K562 (cell line): Measurements from ENCODE around the gene SPIB. TPM values are rescaled to one million over a fixed set of nuclear protein-coding genes. Genes with fewer than 3 reads are reported as not detected.

Source experiments
- ATAC-seq: fragments of 200-7000 bp; cut with Tn5 transposase; 3 replicates; pipeline ENCODE4 v1.9.1; 2020; ENCODE audit warnings: moderate library complexity
- BruUV-seq: library from RNA; stranded (reverse); fragments of 400-500 nt; replicated peaks from 2 replicates; lab custom pipeline; 2021; lab: Mats Ljungman, UMichigan
- CTCF ChIA-PET: fragments of 300-600 bp; formaldehyde crosslinking; extraction: SDS; loops from one replicate; lab custom pipeline; 2021; ENCODE audit warnings: low intra/inter-chr PET ratio; lab: Yijun Ruan, JAX
- POLR2A ChIA-PET: fragments of 300-600, 350-650 bp; sonication (Branson Sonifier 250); formaldehyde crosslinking; extraction: SDS; loops from one replicate; lab custom pipeline; 2021; ENCODE audit warnings: antibody characterized with exemption, inconsistent platforms; lab: Yijun Ruan, JAX
- DNase-seq, 4 experiments: peaks; one replicate each; pipeline versions ENCODE4 v3.0.0 to v3.0.0-alpha.2; 2011 to 2018; ENCODE audit warnings: low spot score in 3 of 4, mixed read lengths in 3 of 4; ENCODE audit errors: extremely low read depth in 1 of 4
- FAIRE-seq: peaks from 2 replicates; lab custom pipeline; 2011; peaks lifted over from hg19 to GRCh38; lab: Jason Lieb, UNC
- H2AFZ ChIP-seq: 2 replicates; pipeline ENCODE4 v1.6.0; 2011; ENCODE audit warnings: low read depth, low read length, control low read depth, inconsistent platforms
- H3K27ac ChIP-seq: fragments of 200-600 bp; 3 replicates; pipeline ENCODE4 v1.8.0; 2011; ENCODE audit warnings: low read depth, mild to moderate bottlenecking, control low read depth, inconsistent platforms, low read length, moderate library complexity, mixed read lengths; ENCODE audit errors: extremely low read depth
- H3K27me3 ChIP-seq, 2 experiments: fragments of 300-600 bp in 1 of 2; 2 replicates in 1 of 2; 3 replicates in 1 of 2; pipeline versions ENCODE4 v1.6.0 to v1.8.0; 2011; ENCODE audit warnings: inconsistent platforms in 2 of 2, low read length in 2 of 2, mild to moderate bottlenecking in 1 of 2, mixed read lengths in 1 of 2, moderate library complexity in 1 of 2; ENCODE audit not compliant: control insufficient read depth in 2 of 2, insufficient read depth in 2 of 2
- H3K36me3 ChIP-seq: fragments of 300-600 bp; 3 replicates; pipeline ENCODE4 v1.8.0; 2011; ENCODE audit warnings: mild to moderate bottlenecking, low read length, inconsistent platforms; ENCODE audit not compliant: control insufficient read depth, insufficient read depth
- H3K4me1 ChIP-seq, 2 experiments: fragments of 200-600 bp in 1 of 2; replicated peaks in 1 of 2; 2 replicates in 1 of 2; 3 replicates in 1 of 2; pipeline versions ENCODE4 v1.5.1 to v1.8.0; 2011; ENCODE audit warnings: inconsistent platforms in 2 of 2, low read length in 2 of 2, mild to moderate bottlenecking in 1 of 2, mixed read lengths in 1 of 2, moderate library complexity in 1 of 2; ENCODE audit not compliant: control insufficient read depth in 2 of 2, insufficient read depth in 2 of 2
- H3K4me2 ChIP-seq: 2 replicates; pipeline ENCODE4 v1.6.1; 2011; ENCODE audit warnings: low read length, control low read depth, inconsistent platforms, mixed read lengths; ENCODE audit not compliant: insufficient read depth
- H3K4me3 ChIP-seq: fragments of 200-600 bp; sonication (generic), shearing (Covaris generic); 2 replicates; pipeline ENCODE4 v1.5.1; 2016; ENCODE audit warnings: control low read depth, inconsistent platforms
- H3K79me2 ChIP-seq: fragments of 200-600 bp; 3 replicates; pipeline ENCODE4 v1.8.0; 2011; ENCODE audit warnings: low read length, inconsistent platforms; ENCODE audit not compliant: control insufficient read depth, insufficient read depth
- H3K9ac ChIP-seq, 2 experiments: 2 replicates each; pipeline versions ENCODE4 v1.6.0 to v1.6.1; 2011; ENCODE audit warnings: low read depth in 2 of 2, low read length in 2 of 2, control low read depth in 1 of 2, inconsistent platforms in 1 of 2, mild to moderate bottlenecking in 1 of 2, mixed read lengths in 1 of 2; ENCODE audit not compliant: insufficient read depth in 1 of 2
- H3K9me1 ChIP-seq: one replicate; pipeline ENCODE4 v1.6.0; 2011; ENCODE audit warnings: inconsistent platforms, mild to moderate bottlenecking, low read length, moderate library complexity; ENCODE audit not compliant: control insufficient read depth, insufficient read depth
- H3K9me3 ChIP-seq: replicated peaks from 2 replicates; pipeline ENCODE4 v1.5.1; 2011; ENCODE audit warnings: low read depth, low read length, inconsistent platforms; ENCODE audit not compliant: control insufficient read depth, insufficient read depth
- H4K20me1 ChIP-seq: replicated peaks from 2 replicates; pipeline ENCODE4 v1.6.1; 2011; ENCODE audit warnings: low read length, inconsistent platforms, mixed read lengths; ENCODE audit not compliant: control insufficient read depth, insufficient read depth
- EZH2 ChIP-seq: IDR thresholded peaks from 2 replicates; pipeline ENCODE4 v1.6.1; 2012; ENCODE audit warnings: low read depth, mild to moderate bottlenecking, inconsistent platforms, low read length, borderline replicate concordance
- POLR2G ChIP-seq: fragments of 200-400 bp; formaldehyde crosslinking; IDR thresholded peaks from 2 replicates; pipeline ENCODE4 v1.6.1; 2017; ENCODE audit warnings: low read depth, mild to moderate bottlenecking, antibody characterized with exemption, low read length, moderate library complexity
- WGBS: fragments of 100-300 bp; shearing (Covaris generic); methylation state at CpG from one replicate; pipeline ENCODE4 v1.1.6; 2016; ENCODE audit warnings: low coverage, mixed read lengths; ENCODE audit not compliant: insufficient coverage; ENCODE audit errors: missing lambda C conversion rate; 5-methylcytosine and 5-hydroxymethylcytosine counted together
- in situ Hi-C: fragments of 300-500 bp; cut with MboI; formaldehyde crosslinking; loops from 4 replicates; pipeline ENCODE4 v1.15.0; 2018; ENCODE audit warnings: inconsistent platforms, mixed read lengths
- intact Hi-C: fragments of 100-400 bp; cut with micrococcal nuclease; formaldehyde crosslinking; loops from 2 replicates; pipeline ENCODE4 v1.14.2; 2022
- polyA plus RNA-seq, 8 experiments: library from polyadenylated mRNA; depleted of rRNA in 4 of 8; stranded (reverse) in 5 of 8; unstranded in 3 of 8; fragments of >200 nt; fragmentation: Nextera tagmentation in 2 of 8; fragmentation: Illumina TruSeq in 1 of 8; extraction: Ambion mirVana in 2 of 8; extraction: Trizol in 1 of 8; gene quantifications; 2 replicates each; pipeline versions ENCODE4 v1.2.1 to v1.2.3, GENCODE V29; 2011 to 2014; ENCODE audit warnings: inconsistent platforms in 1 of 8, missing spikeins in 1 of 8
- total RNA-seq, 7 experiments: library from RNA; depleted of rRNA in 6 of 7; stranded (reverse); fragments of >200 nt in 6 of 7; fragmentation: Illumina TruSeq in 2 of 7; extraction: Trizol in 2 of 7; gene quantifications; 2 replicates each; pipeline versions ENCODE4 v1.2.1 to v1.2.3, GENCODE V29; 2011 to 2021; ENCODE audit warnings: low replicate concordance in 1 of 7
- TF ChIP-seq, protein P1 (sequence below): fragments of 450-650 bp; formaldehyde crosslinking; IDR thresholded peaks from 2 replicates; pipeline ENCODE4 v1.4.0; 2022; ENCODE audit warnings: mild to moderate bottlenecking, moderate library complexity

SPIB gene
- total and polyA plus RNA-seq, 9 of the 15 experiments (the other 6 are each of a cell fraction or from before 2014, with no cell fraction given): 0.06 to 1.0 (median 0.43) TPM; not detected in 1

DNA sequence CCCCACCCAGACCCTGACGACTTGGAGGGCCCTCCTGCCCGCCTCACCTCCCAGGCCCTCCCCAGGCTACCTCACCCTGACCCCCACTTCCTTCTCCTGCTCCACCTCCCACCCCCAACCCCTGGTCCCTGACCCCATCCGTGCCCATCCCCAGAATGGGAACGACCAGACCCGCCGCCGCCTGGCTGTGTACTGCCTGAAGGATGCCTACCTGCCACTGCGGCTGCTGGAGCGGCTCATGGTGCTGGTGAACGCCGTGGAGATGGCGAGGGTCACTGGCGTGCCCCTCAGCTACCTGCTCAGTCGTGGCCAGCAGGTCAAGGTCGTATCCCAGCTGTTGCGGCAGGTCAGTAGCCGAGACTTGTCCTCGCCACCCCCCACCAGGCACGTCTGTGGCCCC lies 11.9 kb upstream of the SPIB start (continued):
- TF ChIP-seq, protein P1, sequence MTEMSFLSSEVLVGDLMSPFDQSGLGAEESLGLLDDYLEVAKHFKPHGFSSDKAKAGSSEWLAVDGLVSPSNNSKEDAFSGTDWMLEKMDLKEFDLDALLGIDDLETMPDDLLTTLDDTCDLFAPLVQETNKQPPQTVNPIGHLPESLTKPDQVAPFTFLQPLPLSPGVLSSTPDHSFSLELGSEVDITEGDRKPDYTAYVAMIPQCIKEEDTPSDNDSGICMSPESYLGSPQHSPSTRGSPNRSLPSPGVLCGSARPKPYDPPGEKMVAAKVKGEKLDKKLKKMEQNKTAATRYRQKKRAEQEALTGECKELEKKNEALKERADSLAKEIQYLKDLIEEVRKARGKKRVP: no peak

DNA sequence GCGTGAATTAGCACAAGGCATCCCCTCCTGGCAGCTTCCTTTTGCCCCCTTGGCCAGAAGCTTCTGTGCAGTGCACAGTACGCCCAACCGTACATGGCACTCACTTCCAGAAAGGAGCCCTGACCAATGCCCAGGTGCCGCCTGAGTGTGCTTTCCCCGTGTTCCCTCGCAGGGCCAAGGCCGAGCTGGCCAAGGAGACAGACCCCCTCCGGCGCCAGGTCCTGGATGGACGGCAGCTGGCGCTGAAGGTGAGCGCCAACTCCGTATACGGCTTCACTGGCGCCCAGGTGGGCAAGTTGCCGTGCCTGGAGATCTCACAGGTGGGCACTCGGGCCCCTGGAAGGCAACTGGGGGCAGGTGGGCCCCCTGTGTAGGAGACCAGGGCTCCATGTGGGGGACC lies 9.4 kb upstream of the SPIB start:
- H3K9me1 ChIP-seq: no peaks in the 10 kb centered on the region
- no peak overlapping the region for H3K4me3 ChIP-seq
- H3K27me3 ChIP-seq: no peaks in the 10 kb centered on the region
- FAIRE-seq (no peak), ATAC-seq (no peak), DNase-seq (no peak)
- BruUV-seq: no TSS peak
- H3K4me2 ChIP-seq: no peak overlapping the region
- no peaks in the 10 kb centered on the region for H3K79me2 ChIP-seq
- H2AFZ ChIP-seq: no peak overlapping the region
- ChIA-PET CTCF (no interaction called here), POLR2A (interaction anchor here (0.6 to 1.1 kb wide), 3 partner anchors 23 to 52 kb away, joined by 3 to 4 read pairs (median 4); no protein-coding TSS in a partner anchor)
- intact Hi-C loops: no loop called here
- 97% methylated on average over 13 of the region's 17 CpGs for WGBS
- peaks cover under 1 to 24% of the 10 kb centered on the region in 2 experiments; a peak in 4 of 5 replicates for H3K4me1 ChIP-seq
- no peaks in the 10 kb centered on the region for H3K9me3 ChIP-seq
- H3K9ac ChIP-seq: no peak overlapping the region; a peak in 1 of 4 replicates
- TF ChIP-seq EZH2 (no peak), POLR2G (peak; percentile 13; the same call in 1 of the 2 replicates)
- H3K36me3 ChIP-seq: peaks cover 82% of the 10 kb centered on the region; the same call in 2 of the 3 replicates
- in situ Hi-C loops: no loop called here
- no peak overlapping the region for H3K27ac ChIP-seq
- no peaks in the 10 kb centered on the region for H4K20me1 ChIP-seq
